ENCODE measurements around the gene CLEC1A.

The CLEC1A gene

GRCh38 chr12:10088031-10088430 lies 10.8 kb downstream of the CLEC1A start:
- TF ChIP-seq TAF1 (IDR thresholded peaks at IDR 0.05; ENCODE audit: low read depth), result no peak
- TF ChIP-seq ZBTB7A (IDR thresholded peaks at IDR 0.05; ENCODE audit: low read depth), result no peak
- TF ChIP-seq CREB1 (IDR thresholded peaks at IDR 0.05; ENCODE audit: low read depth), result no peak
- no peak for TF ChIP-seq NFIC (IDR thresholded peaks at IDR 0.05)
- no peak for TF ChIP-seq TCF12 (IDR thresholded peaks at IDR 0.05; ENCODE audit: low read depth)
- no peak for TF ChIP-seq YY1 (IDR thresholded peaks at IDR 0.05; ENCODE audit: low read depth)
- no peak for TF ChIP-seq USF1 (IDR thresholded peaks at IDR 0.05)
- no peak for TF ChIP-seq CEBPB (IDR thresholded peaks at IDR 0.05)
- no peak for TF ChIP-seq EGR1 (IDR thresholded peaks at IDR 0.05)
- TF ChIP-seq FOXM1 (IDR thresholded peaks at IDR 0.05; ENCODE audit: borderline replicate concordance, low read depth), result no peak
- no peak for TF ChIP-seq RAD21 (IDR thresholded peaks at IDR 0.05; ENCODE audit: low read depth)
- TF ChIP-seq EP300 (IDR thresholded peaks at IDR 0.05; ENCODE audit: borderline replicate concordance), result no peak
- no peak for TF ChIP-seq REST (IDR thresholded peaks at IDR 0.05; ENCODE audit: low read depth)
- no peak for TF ChIP-seq MAX (IDR thresholded peaks at IDR 0.05)
- TF ChIP-seq TEAD4 (IDR thresholded peaks at IDR 0.05), result no peak

- TF ChIP-seq EGR1 (IDR thresholded peaks at IDR 0.05), result no peak
- TF ChIP-seq MAX (IDR thresholded peaks at IDR 0.05), result no peak
- no peak for TF ChIP-seq REST (IDR thresholded peaks at IDR 0.05; ENCODE audit: low read depth)
- TF ChIP-seq NFIC (IDR thresholded peaks at IDR 0.05), result no peak
- no peak for TF ChIP-seq TCF12 (IDR thresholded peaks at IDR 0.05; ENCODE audit: low read depth)
- TF ChIP-seq YY1 (IDR thresholded peaks at IDR 0.05; ENCODE audit: low read depth), result no peak
- no peak for TF ChIP-seq FOXM1 (IDR thresholded peaks at IDR 0.05; ENCODE audit: borderline replicate concordance, low read depth)
- TF ChIP-seq CEBPB (IDR thresholded peaks at IDR 0.05), result no peak
- TF ChIP-seq EP300 (IDR thresholded peaks at IDR 0.05; ENCODE audit: borderline replicate concordance), result no peak
- TF ChIP-seq USF1 (IDR thresholded peaks at IDR 0.05), result no peak
- no peak for TF ChIP-seq RAD21 (IDR thresholded peaks at IDR 0.05; ENCODE audit: low read depth)
- no peak for TF ChIP-seq TAF1 (IDR thresholded peaks at IDR 0.05; ENCODE audit: low read depth)
- no peak for TF ChIP-seq CREB1 (IDR thresholded peaks at IDR 0.05; ENCODE audit: low read depth)
- no peak for TF ChIP-seq TEAD4 (IDR thresholded peaks at IDR 0.05)
Observed at GRCh38 chr12:10086387-10086786, 12.4 kb downstream of the CLEC1A start.

GRCh38 chr12:10084733-10085132 lies 14.1 kb downstream of the CLEC1A start:
- TF ChIP-seq NFIC (IDR thresholded peaks at IDR 0.05) (no peak), ZBTB7A (IDR thresholded peaks at IDR 0.05; ENCODE audit: low read depth) (no peak), FOXM1 (IDR thresholded peaks at IDR 0.05; ENCODE audit: borderline replicate concordance, low read depth) (no peak), REST (IDR thresholded peaks at IDR 0.05; ENCODE audit: low read depth) (no peak), TEAD4 (IDR thresholded peaks at IDR 0.05) (no peak)

- no peak for TF ChIP-seq TAF1 (IDR thresholded peaks at IDR 0.05; ENCODE audit: low read depth)
- TF ChIP-seq NFIC (IDR thresholded peaks at IDR 0.05), result no peak
- no peak for TF ChIP-seq EGR1 (IDR thresholded peaks at IDR 0.05)
- TF ChIP-seq EP300 (IDR thresholded peaks at IDR 0.05; ENCODE audit: borderline replicate concordance), result no peak
- TF ChIP-seq REST (IDR thresholded peaks at IDR 0.05; ENCODE audit: low read depth), result no peak
- TF ChIP-seq CREB1 (IDR thresholded peaks at IDR 0.05; ENCODE audit: low read depth), result no peak
- TF ChIP-seq FOXM1 (IDR thresholded peaks at IDR 0.05; ENCODE audit: borderline replicate concordance, low read depth), result no peak
- TF ChIP-seq YY1 (IDR thresholded peaks at IDR 0.05; ENCODE audit: low read depth), result no peak
- no peak for TF ChIP-seq USF1 (IDR thresholded peaks at IDR 0.05)
- TF ChIP-seq MAX (IDR thresholded peaks at IDR 0.05), result no peak
- no peak for TF ChIP-seq ZBTB7A (IDR thresholded peaks at IDR 0.05; ENCODE audit: low read depth)
- no peak for TF ChIP-seq TEAD4 (IDR thresholded peaks at IDR 0.05)
- TF ChIP-seq RAD21 (IDR thresholded peaks at IDR 0.05; ENCODE audit: low read depth), result no peak
- no peak for TF ChIP-seq TCF12 (IDR thresholded peaks at IDR 0.05; ENCODE audit: low read depth)
- TF ChIP-seq CEBPB (IDR thresholded peaks at IDR 0.05), result no peak
Observed at GRCh38 chr12:10082117-10082874, 16.5 kb downstream of the CLEC1A start.
